NCI-H2171 treated with DMSO at 0.1 percent for 48 hours (cell line): Measurements from ENCODE around the gene LCT.
"Not testable (repeated sequence)": the region's sequence is repeated elsewhere in the genome, so short reads cannot be mapped to it uniquely, and the experiment has no call there.

Source experiments
- DNase-seq: peaks from one replicate; lab custom pipeline; 2025; lab: John Stamatoyannopoulos, UW

LCT gene

GRCh38 chr2:135836596-135837270, at the start of gene LCT:
Gene LCT, minus strand, starts transcription at chr2:135837184. Its CDS starts 15 bp downstream, at chr2:135837169.
- DNase-seq: no peak

DNA sequence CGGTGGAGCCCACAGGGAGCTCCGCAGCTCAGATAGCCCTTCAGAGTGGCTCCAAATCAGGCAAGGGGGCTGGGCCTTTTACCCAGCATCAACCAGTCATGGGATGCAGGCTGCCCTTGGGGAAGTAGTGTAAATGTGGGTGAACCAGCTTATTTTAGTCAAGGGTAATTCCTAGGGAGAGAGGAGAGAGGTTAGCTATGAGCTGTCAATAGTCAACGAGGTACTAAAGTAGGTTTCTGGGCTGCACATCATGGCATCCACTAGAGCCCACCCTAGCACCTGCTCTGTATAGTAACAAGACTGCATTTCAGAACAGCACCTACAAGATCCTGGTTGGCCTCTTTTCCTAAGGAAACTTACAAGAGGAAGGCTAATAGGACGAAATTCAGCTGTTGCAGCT, 48.7 kb upstream of the LCT start:
- no peak for DNase-seq

GRCh38 chr2:135882415-135882814, 45.4 kb upstream of the LCT start:
- DNase-seq: no peak

GRCh38 chr2:135876770-135877169, 39.8 kb upstream of the LCT start:
- DNase-seq: not testable (repeated sequence)

DNA sequence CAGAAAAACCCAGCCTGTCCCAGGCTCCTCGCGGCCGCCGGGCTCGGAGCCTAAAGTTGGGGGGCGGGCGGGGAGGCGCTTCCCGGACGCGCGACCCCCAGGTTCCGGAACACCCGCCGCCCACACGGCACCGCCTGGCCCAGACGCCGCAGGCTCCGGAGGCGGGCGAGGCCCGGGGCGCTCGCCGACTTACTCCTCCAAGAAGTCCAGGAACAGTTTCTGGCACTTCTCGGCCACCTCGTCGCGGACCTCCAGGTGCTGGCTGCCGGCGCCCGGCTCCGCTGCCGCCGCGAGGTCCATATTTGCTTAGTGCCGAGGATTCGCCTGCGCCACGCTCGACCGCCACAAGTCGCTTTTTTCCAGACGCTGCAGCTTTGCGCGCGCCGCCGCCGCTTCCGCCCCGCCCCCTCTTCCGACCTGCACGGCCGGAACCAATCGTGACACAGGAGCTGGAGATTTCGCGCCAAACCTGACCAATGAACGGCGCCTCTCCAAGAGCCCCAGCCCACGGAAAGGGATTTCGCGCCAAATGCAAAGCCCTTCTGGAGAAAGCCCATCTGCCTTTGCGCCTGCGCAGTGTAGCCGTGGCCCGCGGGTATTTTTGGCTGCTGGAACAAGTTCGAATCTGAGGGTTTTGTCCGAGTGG, 39.2 kb upstream of the LCT start, which contains the start of gene MCM6:
Gene MCM6 (minus strand): TSS at position 378 of the 646 bp plus-strand sequence. CDS start 78 bp downstream, at position 300.
- peak; percentile 97 for DNase-seq

- DNase-seq: peak; percentile 35
Observed at GRCh38 chr2:135875491-135876065, 38.6 kb upstream of the LCT start.

DNA sequence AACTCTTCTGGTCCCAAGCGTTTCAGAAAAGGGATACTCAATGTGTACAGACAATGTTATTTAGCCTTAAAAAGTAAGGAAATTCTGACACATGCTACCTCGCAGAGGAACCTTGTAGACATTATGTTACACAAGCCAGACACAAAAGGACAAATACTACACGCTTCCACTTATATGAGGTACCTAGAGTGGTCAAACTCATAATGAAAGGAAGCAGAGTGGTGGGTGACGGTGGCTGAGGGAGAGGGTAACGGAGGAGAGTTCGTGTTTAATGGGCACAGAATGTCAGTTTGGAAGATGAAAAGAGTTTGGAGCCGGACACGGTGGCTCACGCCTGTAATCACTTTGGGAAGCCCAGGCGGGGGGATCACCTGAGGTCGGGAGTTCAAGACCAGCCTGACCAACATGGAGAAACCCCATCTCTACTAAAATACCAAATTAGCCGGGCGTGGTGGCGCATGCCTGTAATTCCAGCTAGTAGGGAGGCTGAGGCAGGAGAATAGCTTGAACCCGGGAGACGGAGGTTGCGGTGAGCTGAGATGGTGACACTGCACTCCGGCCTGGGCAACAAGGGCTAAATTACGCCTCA, 37.9 kb upstream of the LCT start:
- no peak for DNase-seq

GRCh38 chr2:135870571-135870970, 33.6 kb upstream of the LCT start:
- DNase-seq: no peak

GRCh38 chr2:135863233-135863632, 26.2 kb upstream of the LCT start:
- no peak for DNase-seq

DNA sequence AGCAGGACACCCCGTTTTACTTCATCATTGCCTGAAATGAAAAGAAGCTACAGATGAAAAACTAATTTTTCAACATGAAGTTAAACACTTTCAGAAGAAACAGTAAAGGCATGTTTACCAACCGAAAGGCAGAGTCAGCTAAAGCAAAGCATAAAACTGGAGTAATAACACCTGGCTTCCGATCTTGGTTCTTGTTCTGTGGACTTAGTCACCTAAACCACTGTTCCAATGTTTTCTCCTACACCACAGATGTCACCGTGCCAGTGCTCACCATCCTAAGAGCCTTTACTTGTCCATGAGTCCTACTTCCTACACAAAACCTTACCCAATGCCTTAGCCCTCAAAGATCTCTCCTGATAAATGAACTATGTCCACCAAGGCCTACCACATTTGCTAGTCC, 25.7 kb upstream of the LCT start:
- no peak for DNase-seq

DNA sequence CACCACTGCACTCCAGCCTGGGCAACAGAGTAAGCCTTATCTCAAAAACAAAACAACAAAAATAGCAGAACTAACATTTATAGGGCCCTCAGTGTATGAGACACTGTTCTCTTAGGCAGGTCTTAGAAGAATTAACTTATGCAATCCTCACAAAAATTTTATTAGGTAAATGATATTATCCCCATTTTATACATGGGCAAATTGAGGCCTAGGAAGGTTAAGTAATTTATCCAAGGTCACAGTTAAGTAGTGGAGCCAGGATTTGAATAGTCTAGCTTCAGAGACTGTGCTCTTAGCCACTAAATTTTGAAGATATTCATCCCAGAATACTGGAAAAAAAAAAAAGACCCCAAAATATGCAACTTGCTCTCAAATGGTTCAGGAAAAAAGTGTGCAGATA, 16.4 kb upstream of the LCT start:
- DNase-seq: no peak

GRCh38 chr2:135851858-135852257, 14.9 kb upstream of the LCT start:
- no peak for DNase-seq

GRCh38 chr2:135850892-135851668, 14.1 kb upstream of the LCT start:
- DNase-seq: no peak

GRCh38 chr2:135849087-135849486, 12.1 kb upstream of the LCT start:
- no peak for DNase-seq

DNA sequence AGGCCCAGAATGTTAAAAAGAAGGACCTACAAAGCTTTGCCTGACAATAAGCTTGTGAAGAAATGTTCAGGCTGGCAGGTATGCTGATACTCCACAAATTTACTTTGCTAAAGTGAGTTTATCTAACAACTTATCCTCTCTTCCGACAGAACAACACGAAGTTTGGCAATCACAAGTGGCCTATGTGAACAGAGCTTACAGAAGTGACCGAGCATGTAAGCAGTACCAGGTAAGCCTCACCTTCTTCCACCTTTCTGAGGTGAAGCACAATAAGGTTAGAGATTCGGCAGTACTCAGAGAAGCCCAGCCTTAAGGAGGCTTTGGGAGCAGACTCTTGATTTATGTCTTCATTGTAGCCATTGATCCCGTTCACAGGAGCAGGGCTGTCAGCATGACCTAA, 9.0 kb upstream of the LCT start:
- DNase-seq: no peak

DNA sequence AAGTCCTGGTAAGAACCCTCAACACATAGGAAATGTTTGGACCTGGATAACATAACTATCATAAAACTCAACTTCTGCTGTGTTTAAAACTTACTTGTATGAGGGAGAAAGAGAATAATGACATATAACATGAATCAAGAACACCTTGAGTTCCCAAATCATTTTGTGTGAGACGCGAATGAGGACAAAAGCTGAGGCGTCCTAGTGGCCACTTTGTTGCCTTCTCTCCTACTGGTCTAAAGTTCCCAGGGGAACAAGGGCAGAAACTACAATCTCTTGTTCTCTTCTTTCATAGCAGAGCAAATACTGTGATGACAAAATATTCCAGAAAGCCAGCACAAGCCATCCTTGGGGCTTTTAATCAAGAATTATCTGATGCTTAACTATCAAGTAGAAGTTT, 8.3 kb upstream of the LCT start:
- DNase-seq: no peak

GRCh38 chr2:135844301-135844895, 7.4 kb upstream of the LCT start:
- no peak for DNase-seq

GRCh38 chr2:135843671-135844070, 6.7 kb upstream of the LCT start:
- no peak for DNase-seq

- no peak for DNase-seq
Observed at GRCh38 chr2:135840601-135841000, 3.6 kb upstream of the LCT start.

DNA sequence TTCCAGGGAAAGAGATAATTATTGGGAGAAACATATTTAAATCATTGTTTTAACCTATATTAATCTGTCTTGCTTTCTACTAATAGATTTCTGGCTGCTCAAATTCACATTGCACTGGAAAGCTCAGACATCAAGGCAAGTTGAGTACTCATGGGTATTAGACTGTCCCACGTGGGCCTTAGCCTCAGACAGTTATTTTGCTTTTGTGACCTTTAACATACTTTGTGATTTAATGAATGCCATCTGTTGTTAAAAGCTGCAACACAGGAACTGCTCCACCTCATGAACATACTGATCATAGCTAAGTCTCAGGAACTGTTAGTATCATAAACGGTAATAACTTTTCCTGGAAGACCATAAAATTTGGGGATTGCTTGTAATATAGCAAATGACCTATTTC, 2.7 kb upstream of the LCT start:
- peak; percentile 64 for DNase-seq

DNA sequence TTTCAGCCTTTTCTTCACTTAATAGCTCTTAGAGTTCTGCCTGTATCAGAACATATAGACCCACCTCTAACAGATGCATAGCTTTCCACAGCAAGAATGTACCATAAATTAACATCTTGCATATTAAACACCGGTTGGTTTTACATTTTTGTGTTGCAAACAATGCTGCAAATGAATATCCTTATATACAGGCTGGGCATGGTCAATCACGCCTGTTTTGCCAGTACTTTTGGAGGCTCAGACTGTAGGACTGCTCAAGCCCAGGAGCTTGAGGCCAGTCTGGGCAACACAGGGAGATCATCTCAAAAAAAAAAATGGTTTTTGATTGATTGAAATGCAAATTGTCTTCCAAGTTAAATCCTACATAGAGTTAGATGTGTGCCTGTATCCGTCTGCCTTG, 1.5 kb upstream of the LCT start:
- DNase-seq: no peak

DNA sequence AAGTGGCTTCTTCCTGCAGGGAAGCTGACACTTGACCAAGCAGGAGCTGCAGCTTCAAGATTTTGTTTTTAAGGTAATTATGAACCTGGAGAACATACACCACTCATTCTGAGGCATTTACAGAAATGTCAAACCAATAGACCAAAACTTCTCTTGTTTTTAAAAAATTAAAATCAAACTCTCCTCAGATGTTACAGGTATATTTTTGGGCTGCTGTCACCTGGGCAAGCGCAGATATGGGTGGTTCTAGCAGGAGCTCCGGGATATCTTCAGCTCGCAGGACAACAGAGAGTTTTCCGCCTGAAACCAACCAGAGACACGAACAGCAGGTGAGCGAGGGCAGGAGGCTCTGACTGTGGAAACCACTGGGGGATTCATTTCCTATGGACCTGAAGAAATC, 4.1 kb downstream of the LCT start:
- no peak for DNase-seq
